D721Med (cell line): ENCODE measurements around the gene PPP2R5A.

ENCODE experiments used
- DNase-seq: peaks from one replicate; pipeline ENCODE4 v3.0.0; 2011; ENCODE audit warnings: low spot score; ENCODE audit not compliant: insufficient read length
- FAIRE-seq: peaks from 2 replicates; lab custom pipeline; 2011; peaks lifted over from hg19 to GRCh38; lab: Jason Lieb, UNC
- CTCF ChIP-seq: IDR thresholded peaks from 2 replicates; pipeline ENCODE4 v1.5.1; 2012; ENCODE audit warnings: mild to moderate bottlenecking, control low read depth; ENCODE audit not compliant: insufficient read depth; ENCODE audit errors: missing control alignments

Gene PPP2R5A

GRCh38 chr1:212326541-212326940 is 41.3 kb downstream of the PPP2R5A start:
- TF ChIP-seq CTCF = no peak
- DNase-seq (no peak), FAIRE-seq (no peak)

- DNase-seq = no peak
- TF ChIP-seq CTCF = no peak
- FAIRE-seq = no peak
These were observed 43.0 kb downstream of the PPP2R5A start for GRCh38 chr1:212328248-212328647.

GRCh38 chr1:212329105-212329504 is 43.9 kb downstream of the PPP2R5A start:
- DNase-seq (no peak), FAIRE-seq (no peak)
- no peak for TF ChIP-seq CTCF

- TF ChIP-seq CTCF = no peak
- DNase-seq (no peak), FAIRE-seq (peak; percentile 16)
These were observed 55.9 kb downstream of the PPP2R5A start for GRCh38 chr1:212341090-212341489.

GRCh38 chr1:212344905-212345304 is 59.7 kb downstream of the PPP2R5A start:
- no peak for FAIRE-seq
- no peak for TF ChIP-seq CTCF
- no peak for DNase-seq

- FAIRE-seq (no peak), DNase-seq (no peak)
These were observed 61.4 kb downstream of the PPP2R5A start for GRCh38 chr1:212346601-212347000.

More at GRCh38 chr1:212346601-212347000, 61.4 kb downstream of the PPP2R5A start:
- no peak for TF ChIP-seq CTCF
